HG03378 (cell line): ENCODE data around the gene ARL10.

Experiments
- ATAC-seq: cut with Tn5 transposase; IDR thresholded peaks from one replicate; pipeline ENCODE4 v1.9.1; 2021; ENCODE audit warnings: mild to moderate bottlenecking, moderate library complexity; ENCODE audit not compliant: unreplicated experiment

The ARL10 gene

GRCh38 chr5:176410486-176411180, 45.3 kb downstream of the ARL10 start:
- no peak for ATAC-seq

GRCh38 chr5:176412517-176413254, 47.4 kb downstream of the ARL10 start:
- no peak for ATAC-seq

GRCh38 chr5:176413255-176413565, 47.9 kb downstream of the ARL10 start:
- no peak for ATAC-seq

GRCh38 chr5:176413709-176414191, 48.5 kb downstream of the ARL10 start:
- ATAC-seq = no peak

- ATAC-seq = no peak
These were observed 49.4 kb downstream of the ARL10 start for GRCh38 chr5:176414704-176415103.

- no peak for ATAC-seq
These were observed 50.1 kb downstream of the ARL10 start for GRCh38 chr5:176415240-176415951.

- peak; percentile 51 for ATAC-seq
These were observed 51.0 kb downstream of the ARL10 start, which contains the start of gene CLTB for GRCh38 chr5:176415952-176416924. CLTB (minus strand) TSS chr5:176416539; CDS start chr5:176416363, 176 bp downstream.

GRCh38 chr5:176416965-176417364, 51.7 kb downstream of the ARL10 start:
- no peak for ATAC-seq

- no peak for ATAC-seq
These were observed 53.0 kb downstream of the ARL10 start for GRCh38 chr5:176418251-176418650.

- no peak for ATAC-seq
These were observed 54.8 kb downstream of the ARL10 start for GRCh38 chr5:176420086-176420485.

GRCh38 chr5:176420972-176421544, 55.8 kb downstream of the ARL10 start:
- ATAC-seq = no peak

- ATAC-seq = no peak
These were observed 58.9 kb downstream of the ARL10 start for GRCh38 chr5:176424181-176424580.

- ATAC-seq = no peak
These were observed 59.9 kb downstream of the ARL10 start for GRCh38 chr5:176425138-176425537.

GRCh38 chr5:176425791-176426190, 60.5 kb downstream of the ARL10 start:
- no peak for ATAC-seq

GRCh38 chr5:176426876-176427275, 61.6 kb downstream of the ARL10 start:
- ATAC-seq = no peak

- ATAC-seq = no peak
These were observed 62.7 kb downstream of the ARL10 start for GRCh38 chr5:176427971-176428370.

GRCh38 chr5:176429972-176430371, 64.7 kb downstream of the ARL10 start:
- no peak for ATAC-seq
